Neural crest cell (in vitro differentiated cells): ENCODE data around the gene CBY2. TPM values are rescaled to one million over a fixed set of nuclear protein-coding genes. Genes with fewer than 3 reads are reported as not detected.

ENCODE experiments used
- DNase-seq: peaks from one replicate; pipeline ENCODE4 v3.0.0; 2021; ENCODE audit warnings: low read depth, mixed read lengths, low spot score
- H3K27ac Mint-ChIP-seq: one replicate; pipeline ENCODE4 v1.8.0; 2021; ENCODE audit warnings: mild to moderate bottlenecking, mixed read lengths; ENCODE audit not compliant: unreplicated experiment
- H3K27me3 Mint-ChIP-seq: 2 replicates; pipeline ENCODE4 v1.8.0; 2021; ENCODE audit warnings: low read depth, mild to moderate bottlenecking, mixed read lengths
- H3K36me3 Mint-ChIP-seq: 2 replicates; pipeline ENCODE4 v1.8.0; 2021; ENCODE audit warnings: low read depth, mild to moderate bottlenecking, mixed read lengths
- H3K4me1 Mint-ChIP-seq: 2 replicates; pipeline ENCODE4 v1.8.0; 2021; ENCODE audit warnings: mixed read lengths
- H3K4me3 Mint-ChIP-seq: one replicate; pipeline ENCODE4 v1.8.0; 2021; ENCODE audit warnings: mild to moderate bottlenecking, mixed read lengths
- H3K9me3 Mint-ChIP-seq: 2 replicates; pipeline ENCODE4 v1.8.0; 2021; ENCODE audit warnings: mixed read lengths
- total RNA-seq: library from RNA; stranded (reverse); gene quantifications from 2 replicates; pipeline ENCODE4 v1.2.1, GENCODE V29; 2021
- TF ChIP-seq, protein P1 (sequence below): fragments of 200-600 bp; sonication (generic); conservative IDR thresholded peaks from 2 replicates; pipeline ENCODE4 v1.5.0; 2021; ENCODE audit warnings: antibody characterized with exemption, mild to moderate bottlenecking

Gene CBY2
- total RNA-seq, 1 donor from 2014 or later: not detected

DNA sequence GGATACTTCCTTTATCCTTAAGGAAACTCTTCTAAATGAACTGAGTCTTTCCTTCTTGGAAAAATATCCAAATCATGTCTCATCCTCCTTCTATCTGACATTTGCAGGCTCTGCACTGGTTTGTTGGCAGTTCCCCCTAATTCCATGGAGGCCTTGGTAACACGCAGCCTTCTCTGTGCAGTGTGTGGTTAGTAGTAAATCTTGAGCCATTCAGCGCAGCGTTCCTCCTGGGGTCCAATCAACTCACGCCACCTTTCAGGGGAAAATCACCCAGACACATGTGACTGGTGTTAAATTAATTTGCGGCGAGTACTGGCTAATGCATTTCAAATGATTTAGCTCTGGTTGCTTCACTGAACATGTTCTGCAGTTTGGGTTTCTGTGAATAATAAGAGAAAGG is 21.0 kb upstream of the CBY2 start:
- DNase-seq: no peak
- Mint-ChIP-seq H3K36me3 (no peaks in the 10 kb centered on the region), H3K27me3 (no peaks in the 10 kb centered on the region), H3K9me3 (no peaks in the 10 kb centered on the region), H3K4me1 (peaks cover 41% of the 10 kb centered on the region), H3K27ac (no peak overlapping the region), H3K4me3 (no peak overlapping the region)
- TF ChIP-seq, protein P1, sequence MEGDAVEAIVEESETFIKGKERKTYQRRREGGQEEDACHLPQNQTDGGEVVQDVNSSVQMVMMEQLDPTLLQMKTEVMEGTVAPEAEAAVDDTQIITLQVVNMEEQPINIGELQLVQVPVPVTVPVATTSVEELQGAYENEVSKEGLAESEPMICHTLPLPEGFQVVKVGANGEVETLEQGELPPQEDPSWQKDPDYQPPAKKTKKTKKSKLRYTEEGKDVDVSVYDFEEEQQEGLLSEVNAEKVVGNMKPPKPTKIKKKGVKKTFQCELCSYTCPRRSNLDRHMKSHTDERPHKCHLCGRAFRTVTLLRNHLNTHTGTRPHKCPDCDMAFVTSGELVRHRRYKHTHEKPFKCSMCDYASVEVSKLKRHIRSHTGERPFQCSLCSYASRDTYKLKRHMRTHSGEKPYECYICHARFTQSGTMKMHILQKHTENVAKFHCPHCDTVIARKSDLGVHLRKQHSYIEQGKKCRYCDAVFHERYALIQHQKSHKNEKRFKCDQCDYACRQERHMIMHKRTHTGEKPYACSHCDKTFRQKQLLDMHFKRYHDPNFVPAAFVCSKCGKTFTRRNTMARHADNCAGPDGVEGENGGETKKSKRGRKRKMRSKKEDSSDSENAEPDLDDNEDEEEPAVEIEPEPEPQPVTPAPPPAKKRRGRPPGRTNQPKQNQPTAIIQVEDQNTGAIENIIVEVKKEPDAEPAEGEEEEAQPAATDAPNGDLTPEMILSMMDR: no peak

DNA sequence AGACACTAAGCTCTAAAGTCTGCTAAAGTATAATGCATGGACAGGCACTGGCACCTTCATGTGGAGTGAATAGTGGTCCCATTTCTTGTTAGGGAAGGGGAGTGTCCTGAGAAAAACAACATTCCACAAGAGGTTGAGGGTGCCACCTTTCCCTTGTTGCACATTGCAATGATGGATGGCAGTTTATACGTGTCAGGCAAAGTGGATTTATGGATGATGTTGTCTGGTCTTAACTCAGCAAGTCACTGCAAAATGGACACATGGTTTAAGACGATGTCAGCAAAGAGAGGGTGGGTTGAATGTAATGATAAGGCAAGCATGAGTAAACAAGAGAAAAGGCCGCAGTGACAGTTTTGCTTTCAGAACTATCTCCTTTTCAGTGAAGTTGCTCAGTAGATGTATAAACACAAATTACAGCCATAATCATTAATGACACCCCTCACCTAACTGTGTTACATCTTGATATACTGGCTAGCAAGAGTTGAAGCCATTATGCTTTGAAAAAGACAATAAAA is 19.6 kb upstream of the CBY2 start:
- H3K4me1 Mint-ChIP-seq: peaks cover 31% of the 10 kb centered on the region
- no peaks in the 10 kb centered on the region for H3K36me3 Mint-ChIP-seq
- H3K9me3 Mint-ChIP-seq: no peaks in the 10 kb centered on the region
- no peaks in the 10 kb centered on the region for H3K27me3 Mint-ChIP-seq
- no peak overlapping the region for H3K27ac Mint-ChIP-seq
- no peak overlapping the region for H3K4me3 Mint-ChIP-seq
- DNase-seq: no peak
- TF ChIP-seq, protein P1: no peak

DNA sequence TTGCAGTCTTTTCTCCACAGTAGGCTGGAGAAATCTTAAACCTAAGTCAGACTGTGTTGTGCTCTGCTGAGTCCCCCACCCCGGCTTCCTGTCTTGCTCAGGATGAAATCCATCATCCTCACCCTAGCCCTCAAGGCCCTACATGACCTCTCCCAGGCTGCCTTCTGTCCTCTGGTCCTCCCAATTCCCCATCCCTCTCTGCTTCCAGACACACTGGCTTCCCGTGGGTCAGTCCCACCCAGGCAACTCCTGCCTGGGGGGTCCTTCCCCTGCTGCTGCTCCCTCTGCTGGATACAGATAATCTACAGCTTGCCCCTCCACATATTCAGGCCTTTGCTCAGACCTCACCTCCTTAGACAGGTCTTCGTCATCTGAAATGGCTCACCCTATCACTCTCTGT is 18.4 kb upstream of the CBY2 start:
- no peaks in the 10 kb centered on the region for H3K36me3 Mint-ChIP-seq
- H3K4me3 Mint-ChIP-seq: no peak overlapping the region
- TF ChIP-seq, protein P1: peak; percentile 32
- peaks cover 19% of the 10 kb centered on the region for H3K4me1 Mint-ChIP-seq
- no peak overlapping the region for H3K27ac Mint-ChIP-seq
- no peak for DNase-seq
- no peaks in the 10 kb centered on the region for H3K27me3 Mint-ChIP-seq
- H3K9me3 Mint-ChIP-seq: no peaks in the 10 kb centered on the region

DNA sequence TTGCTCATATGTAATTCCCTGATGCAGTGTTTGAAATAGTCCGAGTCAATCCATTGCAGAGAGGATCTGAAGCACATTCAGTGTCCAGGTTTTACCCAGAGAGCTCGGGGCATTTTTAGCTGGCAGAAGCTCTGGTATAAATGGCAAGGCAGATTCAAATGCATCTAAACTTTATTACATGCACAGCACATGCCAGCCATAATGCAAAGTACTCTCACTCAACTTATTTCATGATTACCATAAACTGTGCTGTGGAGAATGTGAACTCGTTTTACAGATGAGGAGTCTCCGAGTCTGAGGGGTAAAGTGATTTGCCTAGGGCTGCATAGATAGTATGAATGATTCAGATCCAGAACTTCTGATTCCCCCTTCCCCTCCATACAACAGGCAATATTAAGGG is 13.5 kb upstream of the CBY2 start:
- Mint-ChIP-seq H3K9me3 (no peaks in the 10 kb centered on the region), H3K36me3 (no peaks in the 10 kb centered on the region), H3K27ac (no peak overlapping the region), H3K4me3 (no peak overlapping the region), H3K4me1 (peaks cover 16% of the 10 kb centered on the region), H3K27me3 (no peaks in the 10 kb centered on the region)
- TF ChIP-seq, protein P1: no peak
- no peak for DNase-seq

DNA sequence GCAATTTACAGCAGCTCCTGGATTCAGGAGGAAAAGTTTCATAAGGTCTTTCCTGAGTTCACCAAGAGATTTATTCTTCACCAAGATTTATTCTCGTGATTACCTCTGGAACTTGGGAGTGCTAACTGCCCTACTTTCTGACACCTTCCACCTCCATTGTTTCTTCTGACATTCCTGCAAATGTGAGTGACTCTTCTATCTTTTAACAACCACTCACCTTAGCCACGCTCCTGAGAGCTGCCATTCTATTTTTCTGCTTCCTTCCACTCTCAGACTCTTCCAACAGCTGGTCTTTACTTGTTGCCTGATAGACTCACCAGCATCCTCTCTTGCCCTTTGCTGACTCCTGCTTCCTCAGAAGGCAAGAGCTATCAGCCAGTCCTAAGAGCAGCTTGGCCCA is 11.5 kb upstream of the CBY2 start:
- DNase-seq: no peak
- TF ChIP-seq, protein P1: no peak
- Mint-ChIP-seq H3K27me3 (no peaks in the 10 kb centered on the region), H3K36me3 (no peaks in the 10 kb centered on the region), H3K4me3 (no peak overlapping the region), H3K27ac (no peak overlapping the region), H3K9me3 (peaks cover 3% of the 10 kb centered on the region), H3K4me1 (peaks cover 11% of the 10 kb centered on the region)

DNA sequence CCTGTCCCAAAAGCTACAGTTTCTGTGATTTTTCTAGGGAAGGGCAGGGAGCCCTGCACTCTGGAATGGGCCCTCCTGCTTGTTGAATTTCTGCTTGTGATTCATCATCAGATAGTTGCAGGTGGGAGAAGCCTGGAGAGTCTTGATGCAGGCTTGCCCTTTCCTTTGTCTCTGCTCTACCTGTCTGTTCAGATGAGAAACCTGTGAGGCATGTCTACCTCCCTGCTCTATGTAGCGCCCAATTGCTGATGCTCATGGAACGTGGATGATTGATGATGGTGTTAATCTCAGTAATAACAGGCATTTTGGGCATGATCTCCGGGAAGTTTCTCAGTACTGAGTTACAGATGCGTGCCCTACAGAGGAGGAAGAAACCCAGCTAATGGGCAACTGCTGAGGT is 10.9 kb upstream of the CBY2 start:
- no peak for DNase-seq
- no peak overlapping the region for H3K4me3 Mint-ChIP-seq
- H3K9me3 Mint-ChIP-seq: peaks cover 3% of the 10 kb centered on the region
- no peak overlapping the region for H3K27ac Mint-ChIP-seq
- H3K27me3 Mint-ChIP-seq: no peaks in the 10 kb centered on the region
- TF ChIP-seq, protein P1: no peak
- H3K36me3 Mint-ChIP-seq: no peaks in the 10 kb centered on the region
- peaks cover 11% of the 10 kb centered on the region for H3K4me1 Mint-ChIP-seq
